Measurements from ENCODE around the gene APBB1. TPM values are rescaled to one million over a fixed set of nuclear protein-coding genes. Genes with fewer than 3 reads are reported as not detected.

APBB1 gene
- total RNA-seq, 1 experiment from 2014 or later = 34.8 TPM

- Histone ChIP-seq H2BK20ac (ENCODE audit: low read depth, low read length, poor library complexity, severe bottlenecking) (no peak overlapping the region), H4K91ac (ENCODE audit: insufficient read length, low read depth, low read length) (no peak overlapping the region), H2BK12ac (ENCODE audit: insufficient read length, low read depth, low read length) (no peak overlapping the region), H3T11ph (ENCODE audit: low read length) (no peak overlapping the region), H4K20me1 (ENCODE audit: control insufficient read depth, insufficient read depth, insufficient read length) (no peaks in the 10 kb centered on the region), H4K5ac (ENCODE audit: insufficient read length, low read depth, low read length) (no peak overlapping the region), H3K4ac (ENCODE audit: low read depth, low read length) (no peak overlapping the region), H3K14ac (ENCODE audit: insufficient read depth, low read length) (no peak overlapping the region), H3K23ac (ENCODE audit: insufficient read length, low read depth, low read length) (no peak overlapping the region), H3K9ac (ENCODE audit: extremely low read depth, insufficient read length, low read length) (no peak overlapping the region), H3K18ac (ENCODE audit: insufficient read length, low read depth, low read length) (no peak overlapping the region), H2BK15ac (ENCODE audit: low read depth, low read length) (no peak overlapping the region), H4K8ac (replicated peaks; ENCODE audit: insufficient read length, low read depth, low read length) (no peak overlapping the region), H3K79me2 (ENCODE audit: insufficient read depth, low read length) (no peaks in the 10 kb centered on the region), H2AK5ac (ENCODE audit: insufficient read length, low read length) (no peak overlapping the region), H3K9me3 (ENCODE audit: control insufficient read depth, low read depth, low read length) (no peaks in the 10 kb centered on the region), H3K27ac (ENCODE audit: insufficient read length, low read depth, low read length) (no peak overlapping the region), H2BK120ac (ENCODE audit: low read depth, low read length, poor library complexity, severe bottlenecking) (no peak overlapping the region), H2AFZ (ENCODE audit: low read length) (no peak overlapping the region), H3K4me2 (ENCODE audit: insufficient read depth, insufficient read length, low read length) (no peak overlapping the region), H3K27me3 (ENCODE audit: insufficient read depth, low read length) (no peaks in the 10 kb centered on the region), H3K4me1 (ENCODE audit: insufficient read depth, low read length) (no peaks in the 10 kb centered on the region; the same call in 1 of the 2 replicates), H3K23me2 (ENCODE audit: insufficient read length, low read depth, low read length, poor library complexity, severe bottlenecking) (no peaks in the 10 kb centered on the region), H3K79me1 (ENCODE audit: insufficient read depth, low read depth, low read length, poor library complexity, severe bottlenecking) (no peaks in the 10 kb centered on the region), H2BK5ac (ENCODE audit: insufficient read length, low read length) (no peak overlapping the region), H3K56ac (ENCODE audit: insufficient read length, low read depth, low read length) (no peak overlapping the region)
- Mint-ChIP-seq H3K9me3 (no peaks in the 10 kb centered on the region; a peak in 1 of 5 replicates), H3K4me1 (peaks cover 12% of the 10 kb centered on the region in 2 experiments), H3K4me3 (no peak overlapping the region), H3K36me3 (ENCODE audit: insufficient read depth in 1 of 3, low read depth in 3 of 3) (no peaks in the 10 kb centered on the region; a peak in 1 of 7 replicates), H3K27me3 (ENCODE audit: low read depth) (peaks cover 2% of the 10 kb centered on the region), H3K27ac (no peak overlapping the region)
- no peak for DNase-seq
- TF ChIP-seq, protein P1, sequence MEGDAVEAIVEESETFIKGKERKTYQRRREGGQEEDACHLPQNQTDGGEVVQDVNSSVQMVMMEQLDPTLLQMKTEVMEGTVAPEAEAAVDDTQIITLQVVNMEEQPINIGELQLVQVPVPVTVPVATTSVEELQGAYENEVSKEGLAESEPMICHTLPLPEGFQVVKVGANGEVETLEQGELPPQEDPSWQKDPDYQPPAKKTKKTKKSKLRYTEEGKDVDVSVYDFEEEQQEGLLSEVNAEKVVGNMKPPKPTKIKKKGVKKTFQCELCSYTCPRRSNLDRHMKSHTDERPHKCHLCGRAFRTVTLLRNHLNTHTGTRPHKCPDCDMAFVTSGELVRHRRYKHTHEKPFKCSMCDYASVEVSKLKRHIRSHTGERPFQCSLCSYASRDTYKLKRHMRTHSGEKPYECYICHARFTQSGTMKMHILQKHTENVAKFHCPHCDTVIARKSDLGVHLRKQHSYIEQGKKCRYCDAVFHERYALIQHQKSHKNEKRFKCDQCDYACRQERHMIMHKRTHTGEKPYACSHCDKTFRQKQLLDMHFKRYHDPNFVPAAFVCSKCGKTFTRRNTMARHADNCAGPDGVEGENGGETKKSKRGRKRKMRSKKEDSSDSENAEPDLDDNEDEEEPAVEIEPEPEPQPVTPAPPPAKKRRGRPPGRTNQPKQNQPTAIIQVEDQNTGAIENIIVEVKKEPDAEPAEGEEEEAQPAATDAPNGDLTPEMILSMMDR (conservative IDR thresholded peaks at IDR 0.05) = no peak
- whole genome bisulfite sequencing (ENCODE audit: extremely low coverage, insufficient read length, low lambda C conversion rate) = no CpG with 5 or more reads among the region's 3 CpGs
These were observed 13.0 kb upstream of the APBB1 start for GRCh38 chr11:6431861-6432260.

Data from H9 (cell line).